Stomach (tissue), 9 donors: ENCODE results near the gene SLC25A42. TPM values are rescaled to one million over a fixed set of nuclear protein-coding genes. Genes with fewer than 3 reads are reported as not detected.

Experiments
- DNase-seq, 2 donors: peaks; one replicate each; pipeline versions ENCODE4 v3.0.0 to v3.0.0-alpha.2; 2013 to 2019
- H3K27ac ChIP-seq, 5 donors: fragments of 200-600 bp in 4 of 5; sonication (generic) in 4 of 5; one replicate each; pipeline ENCODE4 v1.5.1; 2013 to 2019; ENCODE audit warnings: mild to moderate bottlenecking in 1 of 5, moderate library complexity in 1 of 5
- H3K27me3 ChIP-seq, 3 donors: fragments of 200-600 bp; sonication (generic); one replicate each; pipeline ENCODE4 v1.5.1; 2017 to 2019; ENCODE audit warnings: mixed run types in 1 of 3
- H3K36me3 ChIP-seq, 4 donors: fragments of 200-600 bp; sonication (generic); 1 replicate in 3 of 4; 2 replicates in 1 of 4; pipeline ENCODE4 v1.5.1; 2016 to 2019
- H3K4me1 ChIP-seq, 4 donors: fragments of 200-600 bp; sonication (generic); one replicate each; pipeline ENCODE4 v1.5.1; 2016 to 2019
- H3K4me3 ChIP-seq, 4 donors: fragments of 200-600 bp; sonication (generic) in 3 of 4; one replicate each; pipeline ENCODE4 v1.5.1; 2016 to 2019; ENCODE audit warnings: mild to moderate bottlenecking in 1 of 4
- H3K9me3 ChIP-seq, 4 donors: fragments of 200-600 bp; sonication (generic); one replicate each; pipeline ENCODE4 v1.5.1; 2016 to 2019
- CTCF ChIP-seq, 7 experiments: fragments of 450-650 bp in 4 of 7; fragments of 200-600 bp in 3 of 7; sonication (generic) in 3 of 7; IDR thresholded peaks; one replicate each; pipeline ENCODE4 v1.5.1; 2016 to 2019; ENCODE audit warnings: antibody characterized with exemption in 7 of 7, control low read depth in 2 of 7, mild to moderate bottlenecking in 1 of 7
- EP300 ChIP-seq: sonication (generic); formaldehyde crosslinking; IDR thresholded peaks from one replicate; pipeline ENCODE4 v1.6.1; 2017; ENCODE audit warnings: antibody characterized with exemption
- POLR2A ChIP-seq, 4 donors: fragments of 450-650 bp; IDR thresholded peaks; one replicate each; pipeline ENCODE4 v1.6.1; 2016; ENCODE audit warnings: antibody characterized with exemption in 4 of 4, control low read depth in 2 of 4, mild to moderate bottlenecking in 1 of 4, moderate library complexity in 1 of 4
- POLR2AphosphoS5 ChIP-seq, 3 donors: sonication (generic); formaldehyde crosslinking; IDR thresholded peaks; one replicate each; pipeline ENCODE4 v1.6.1; 2016; ENCODE audit warnings: antibody characterized with exemption in 3 of 3
- WGBS, 5 donors: extraction: QIAGEN DNeasy Blood & Tissue Kit in 3 of 5; methylation state at CpG; one replicate each; pipeline versions ENCODE4 v1.1.5 to v1.1.7; 2013 to 2018; 5-methylcytosine and 5-hydroxymethylcytosine counted together
- intact Hi-C: fragments of 100-400 bp; cut with DNase I; formaldehyde crosslinking; loops from one replicate; pipeline ENCODE4 v1.15.1; 2023; ENCODE audit warnings: low total_unique reads
- polyA plus RNA-seq, 3 donors: library from polyadenylated mRNA; stranded (reverse); fragments of 200-250 nt; gene quantifications; one replicate each; pipeline ENCODE4 v1.2.3, GENCODE V29; 2013
- total RNA-seq, 5 donors: library from RNA; depleted of rRNA; stranded (reverse); fragments of >200 nt; gene quantifications; one replicate each; pipeline versions ENCODE4 v1.1.0 to v1.2.3, GENCODE V29; 2014 to 2016
- donor health status: healthy with polysubstance abuse.
- donor health status: Bipolar disorder and iron deficiency.
- donor health status: healthy.

SLC25A42 gene
- total and polyA plus RNA-seq, 8 donors: 3.7 to 54.8 (median 6.7) TPM

DNA sequence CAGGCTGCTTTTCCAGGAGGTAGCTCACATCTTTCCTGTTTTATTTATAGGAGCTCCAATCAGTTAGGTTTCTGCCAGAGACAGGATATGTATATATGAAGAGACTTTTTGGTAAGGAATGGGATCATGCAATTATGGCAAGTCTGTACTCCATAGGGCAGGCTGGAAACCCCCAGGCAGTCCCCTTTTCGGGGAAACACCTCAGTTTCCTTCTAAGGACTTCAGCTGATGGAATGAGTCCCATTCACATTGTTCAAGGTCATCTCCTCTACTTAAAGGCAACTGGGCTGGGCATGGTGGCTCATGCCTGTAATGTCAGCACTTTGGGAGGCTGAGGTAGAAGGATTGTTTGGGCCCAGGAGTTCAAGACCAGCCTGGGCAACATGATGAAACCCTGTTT is 10.9 kb upstream of the SLC25A42 start:
- WGBS, 5 donors: 73 to 92% (median 82%) methylated on average over 1 of the region's 1 CpG
- H3K4me3 ChIP-seq: no peak overlapping the region
- H3K27me3 ChIP-seq: no peaks in the 10 kb centered on the region
- H3K27ac ChIP-seq: no peak overlapping the region
- H3K36me3 ChIP-seq: peaks cover 38 to 89% (median 80%) of the 10 kb centered on the region in 4 donors
- TF ChIP-seq POLR2A (IDR thresholded peaks at IDR 0.05): no peak
- TF ChIP-seq POLR2AphosphoS5 (IDR thresholded peaks at IDR 0.05): no peak
- no peak for TF ChIP-seq EP300
- no peak for TF ChIP-seq CTCF (IDR thresholded peaks at IDR 0.05)
- DNase-seq: no peak
- no peaks in the 10 kb centered on the region for H3K4me1 ChIP-seq
- intact Hi-C loops: loop anchor here (10.0 kb wide), 1 partner anchor 82 kb away; the partner anchor contains the start of gene TMEM161A
- H3K9me3 ChIP-seq: no peaks in the 10 kb centered on the region

DNA sequence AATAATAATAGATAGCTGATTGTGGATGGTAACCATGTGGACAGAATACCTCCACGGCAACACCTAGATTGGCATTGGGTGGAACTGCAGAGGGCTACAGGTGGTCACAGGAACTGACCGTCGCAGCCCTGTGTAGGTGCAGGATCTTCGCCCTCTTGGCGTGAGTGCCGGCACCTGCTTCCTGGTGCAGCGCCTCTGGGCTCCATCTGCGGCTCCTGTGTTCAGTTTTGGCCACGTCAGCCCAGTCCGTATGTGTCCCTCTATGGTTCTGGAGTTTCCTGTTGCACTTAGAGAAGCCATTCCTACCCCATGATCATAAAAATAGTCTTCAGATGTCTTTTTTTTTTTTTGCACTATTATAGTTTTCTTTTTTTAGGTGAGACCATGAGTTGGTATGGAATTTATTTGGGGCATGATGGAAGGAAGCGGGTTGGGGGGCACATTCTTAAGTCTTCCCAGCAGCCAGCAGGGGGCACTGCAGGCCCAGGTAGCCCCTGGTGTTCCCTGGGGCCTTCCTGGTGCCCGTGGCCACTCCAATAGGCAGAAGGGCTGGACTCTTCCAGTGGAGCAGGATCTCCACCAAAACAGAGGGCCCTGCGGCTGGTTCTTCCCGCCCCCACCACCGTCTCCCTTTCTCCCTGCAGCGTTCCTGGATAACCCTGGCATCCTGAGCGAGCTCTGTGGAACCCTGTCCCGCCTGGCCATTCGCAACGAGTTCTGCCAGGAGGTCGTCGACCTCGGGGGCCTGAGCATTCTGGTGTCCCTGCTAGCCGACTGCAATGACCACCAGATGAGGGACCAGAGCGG is 10.1 kb upstream of the SLC25A42 start:
- WGBS, 5 donors: 85 to 89% (median 87%) methylated on average over 24 to 25 of the region's 25 CpGs
- H3K36me3 ChIP-seq: peaks cover 38 to 92% (median 85%) of the 10 kb centered on the region in 4 donors
- intact Hi-C loops: loop anchor here (10.0 kb wide), 1 partner anchor 81 kb away; the partner anchor contains the start of gene TMEM161A

DNA sequence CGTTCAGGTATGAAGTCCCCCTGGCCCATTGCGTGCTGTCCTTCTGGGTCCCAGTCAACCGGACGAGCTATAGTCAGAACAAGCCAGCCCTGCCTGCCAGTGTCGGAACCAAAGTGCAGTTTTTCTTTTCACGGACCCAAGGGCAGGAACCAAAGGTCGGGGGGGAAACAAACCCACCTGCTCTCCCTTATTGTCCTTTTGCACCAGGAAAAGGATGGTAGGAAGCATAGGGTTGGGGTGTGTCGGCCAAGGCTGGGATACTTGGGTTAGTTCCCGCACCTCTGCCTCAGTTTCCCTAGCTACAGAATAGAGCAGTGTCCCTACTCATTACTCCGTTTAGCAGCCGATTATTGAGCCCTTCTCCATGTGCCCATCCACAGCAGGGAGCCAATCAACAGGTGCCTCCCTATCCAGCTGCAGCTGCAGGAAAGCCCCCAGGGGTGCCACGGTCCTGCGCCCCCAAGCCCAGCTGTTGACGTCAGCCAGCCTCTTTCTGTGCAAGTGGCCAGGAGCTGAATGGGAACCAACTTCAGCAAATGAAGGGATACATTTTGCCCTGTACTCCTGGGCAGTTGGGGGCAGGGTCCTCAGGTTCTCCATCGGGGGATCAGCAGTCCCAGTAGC is 9.4 kb upstream of the SLC25A42 start:
- TF ChIP-seq POLR2AphosphoS5 (IDR thresholded peaks at IDR 0.05) (no peak), CTCF (IDR thresholded peaks at IDR 0.05) (no peak), POLR2A (IDR thresholded peaks at IDR 0.05) (no peak), EP300 (no peak)
- intact Hi-C loops: loop anchor here (10.0 kb wide), 1 partner anchor 80 kb away; the partner anchor contains the start of gene TMEM161A
- H3K36me3 ChIP-seq: peaks cover 38 to 97% (median 88%) of the 10 kb centered on the region in 4 donors
- H3K27ac ChIP-seq: no peak overlapping the region
- no peak overlapping the region for H3K4me3 ChIP-seq
- H3K9me3 ChIP-seq: no peaks in the 10 kb centered on the region
- no peaks in the 10 kb centered on the region for H3K4me1 ChIP-seq
- 93 to 97% (median 95%) methylated on average over 15 of the region's 15 CpGs for WGBS, 5 donors
- H3K27me3 ChIP-seq: no peaks in the 10 kb centered on the region
- DNase-seq: no peak

More for the DNA sequence above, 10.1 kb upstream of the SLC25A42 start:
- Histone ChIP-seq H3K27me3 (no peaks in the 10 kb centered on the region), H3K4me3 (no peak overlapping the region), H3K4me1 (no peaks in the 10 kb centered on the region), H3K27ac (no peak overlapping the region), H3K9me3 (no peaks in the 10 kb centered on the region)
- DNase-seq: peak; percentile 70 to 81
- no peak for TF ChIP-seq EP300
- TF ChIP-seq CTCF (IDR thresholded peaks at IDR 0.05): peak in 5 of 7 experiments; percentile 44 to 74 (median 70)

DNA sequence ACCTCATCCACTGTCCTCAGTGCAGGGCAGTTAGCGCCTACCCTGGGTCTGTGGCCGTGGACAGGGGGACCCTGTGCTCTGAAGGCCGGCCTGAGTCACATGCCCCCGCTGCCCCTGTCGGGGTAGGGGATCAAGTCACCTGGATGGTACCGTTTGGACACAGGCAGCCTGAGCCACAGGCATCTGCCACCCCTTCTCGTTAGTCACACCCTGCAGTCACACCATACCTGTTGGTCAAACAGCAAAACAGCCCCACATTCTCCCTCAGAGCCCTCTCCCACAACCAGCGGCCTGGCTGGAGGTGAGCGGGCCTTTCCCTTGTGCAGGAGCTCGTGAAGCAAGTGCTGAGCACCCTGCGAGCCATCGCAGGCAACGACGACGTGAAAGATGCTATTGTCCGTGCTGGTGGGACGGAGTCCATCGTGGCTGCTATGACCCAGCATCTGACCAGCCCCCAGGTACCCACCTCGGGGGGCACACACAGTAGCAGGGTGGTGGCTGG is 8.8 kb upstream of the SLC25A42 start:
- H3K36me3 ChIP-seq: peaks cover 38 to 97% (median 85%) of the 10 kb centered on the region in 4 donors
- H3K9me3 ChIP-seq: no peaks in the 10 kb centered on the region
- no peak overlapping the region for H3K4me3 ChIP-seq
- TF ChIP-seq POLR2A (IDR thresholded peaks at IDR 0.05) (no peak), POLR2AphosphoS5 (IDR thresholded peaks at IDR 0.05) (no peak), CTCF (IDR thresholded peaks at IDR 0.05) (no peak), EP300 (no peak)
- H3K27me3 ChIP-seq: no peaks in the 10 kb centered on the region
- no peaks in the 10 kb centered on the region for H3K4me1 ChIP-seq
- no peak for DNase-seq
- intact Hi-C loops: loop anchor here (10.0 kb wide), 1 partner anchor 80 kb away; the partner anchor contains the start of gene TMEM161A
- 92 to 97% (median 95%) methylated on average over 13 to 19 of the region's 19 CpGs for WGBS, 5 donors
- H3K27ac ChIP-seq: no peak overlapping the region
